Measurements from ENCODE around the gene GANAB. TPM values are rescaled to one million over a fixed set of nuclear protein-coding genes. Genes with fewer than 3 reads are reported as not detected.

GANAB gene
- total RNA-seq, 4 donors from 2014 or later = 79.4 to 118 (median 104) TPM

DNA sequence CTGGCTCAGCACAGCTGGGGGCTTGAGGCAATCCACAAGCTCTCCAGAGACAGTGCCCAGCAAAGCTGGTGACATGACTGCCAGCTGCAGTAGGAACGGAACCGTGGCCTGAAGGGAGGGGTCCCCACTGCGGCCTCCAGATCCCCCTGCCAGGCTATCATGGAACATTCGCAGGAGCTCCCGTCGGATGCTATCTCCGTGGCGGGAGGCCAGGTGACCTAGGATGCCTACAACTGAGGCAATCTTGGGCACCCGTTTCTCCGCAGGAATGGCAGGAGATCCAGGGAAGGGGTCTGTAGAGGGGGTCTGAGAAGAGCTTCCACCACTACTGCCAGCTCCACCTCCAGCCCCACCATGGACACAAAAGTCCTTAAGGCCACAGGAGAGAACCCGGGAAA lies 2.6 kb upstream of the GANAB start:
- TF ChIP-seq, protein P1, sequence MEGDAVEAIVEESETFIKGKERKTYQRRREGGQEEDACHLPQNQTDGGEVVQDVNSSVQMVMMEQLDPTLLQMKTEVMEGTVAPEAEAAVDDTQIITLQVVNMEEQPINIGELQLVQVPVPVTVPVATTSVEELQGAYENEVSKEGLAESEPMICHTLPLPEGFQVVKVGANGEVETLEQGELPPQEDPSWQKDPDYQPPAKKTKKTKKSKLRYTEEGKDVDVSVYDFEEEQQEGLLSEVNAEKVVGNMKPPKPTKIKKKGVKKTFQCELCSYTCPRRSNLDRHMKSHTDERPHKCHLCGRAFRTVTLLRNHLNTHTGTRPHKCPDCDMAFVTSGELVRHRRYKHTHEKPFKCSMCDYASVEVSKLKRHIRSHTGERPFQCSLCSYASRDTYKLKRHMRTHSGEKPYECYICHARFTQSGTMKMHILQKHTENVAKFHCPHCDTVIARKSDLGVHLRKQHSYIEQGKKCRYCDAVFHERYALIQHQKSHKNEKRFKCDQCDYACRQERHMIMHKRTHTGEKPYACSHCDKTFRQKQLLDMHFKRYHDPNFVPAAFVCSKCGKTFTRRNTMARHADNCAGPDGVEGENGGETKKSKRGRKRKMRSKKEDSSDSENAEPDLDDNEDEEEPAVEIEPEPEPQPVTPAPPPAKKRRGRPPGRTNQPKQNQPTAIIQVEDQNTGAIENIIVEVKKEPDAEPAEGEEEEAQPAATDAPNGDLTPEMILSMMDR (IDR thresholded peaks at IDR 0.05; ENCODE audit: low read depth) = no peak

DNA sequence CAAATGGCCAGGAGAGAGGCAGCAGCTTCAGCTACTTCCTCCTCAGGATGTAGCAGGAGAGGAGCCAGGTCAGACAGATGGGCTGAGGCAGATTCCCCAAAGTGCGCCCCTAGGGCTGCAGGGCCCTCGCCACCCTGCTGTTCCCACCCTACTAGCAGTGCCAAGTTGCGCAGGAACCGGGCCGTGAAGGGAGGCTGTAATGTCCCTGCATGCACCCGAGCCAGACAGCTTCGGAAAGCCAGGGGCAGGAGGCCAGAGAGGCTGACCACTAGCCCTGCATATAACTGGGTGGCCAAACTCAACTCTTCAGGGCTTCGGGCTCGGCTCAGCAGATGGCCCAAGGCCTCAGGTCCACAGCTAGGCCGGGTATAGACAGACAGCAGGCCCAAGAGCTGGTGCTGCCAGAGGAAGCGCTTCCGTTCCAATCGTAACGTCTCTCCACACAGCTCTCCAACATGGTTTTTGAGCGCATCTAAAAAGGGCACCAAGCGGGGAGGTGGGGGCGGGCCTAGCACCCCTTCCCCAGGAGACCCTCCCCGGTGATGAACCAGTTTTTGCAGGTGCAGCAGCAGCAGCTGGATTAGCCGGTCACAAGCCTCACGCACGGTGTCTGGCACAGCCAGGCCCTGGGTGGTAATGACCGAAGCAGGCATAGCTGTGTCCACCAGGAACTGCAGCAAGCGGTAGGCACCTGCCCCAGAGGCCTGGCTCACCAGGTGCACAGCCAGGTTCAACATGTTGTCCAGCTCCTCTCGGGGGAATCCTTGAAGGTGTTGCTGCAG lies 2.0 kb upstream of the GANAB start:
- TF ChIP-seq, protein P1 (IDR thresholded peaks at IDR 0.05; ENCODE audit: low read depth) = no peak

DNA sequence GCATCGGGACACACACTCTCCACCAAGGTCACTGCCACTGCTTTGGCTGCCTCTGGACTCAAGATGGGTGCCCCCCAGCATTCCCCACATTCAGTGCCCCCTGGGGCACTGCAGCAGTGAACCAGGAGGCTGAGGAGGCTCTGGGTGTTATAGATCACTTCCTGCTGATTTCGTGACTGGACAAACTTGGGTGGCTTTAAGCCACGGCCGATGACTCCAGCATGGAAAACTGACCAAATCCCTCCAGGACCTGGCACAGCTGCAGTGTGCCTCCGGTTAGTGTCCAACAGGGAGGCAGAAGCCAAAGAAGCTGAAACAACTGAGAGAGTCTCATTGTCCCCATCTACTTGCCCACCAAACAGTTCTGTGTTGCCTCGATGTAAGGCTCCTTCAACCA lies 1.2 kb upstream of the GANAB start:
- TF ChIP-seq, protein P1 (IDR thresholded peaks at IDR 0.05; ENCODE audit: low read depth) = no peak

DNA sequence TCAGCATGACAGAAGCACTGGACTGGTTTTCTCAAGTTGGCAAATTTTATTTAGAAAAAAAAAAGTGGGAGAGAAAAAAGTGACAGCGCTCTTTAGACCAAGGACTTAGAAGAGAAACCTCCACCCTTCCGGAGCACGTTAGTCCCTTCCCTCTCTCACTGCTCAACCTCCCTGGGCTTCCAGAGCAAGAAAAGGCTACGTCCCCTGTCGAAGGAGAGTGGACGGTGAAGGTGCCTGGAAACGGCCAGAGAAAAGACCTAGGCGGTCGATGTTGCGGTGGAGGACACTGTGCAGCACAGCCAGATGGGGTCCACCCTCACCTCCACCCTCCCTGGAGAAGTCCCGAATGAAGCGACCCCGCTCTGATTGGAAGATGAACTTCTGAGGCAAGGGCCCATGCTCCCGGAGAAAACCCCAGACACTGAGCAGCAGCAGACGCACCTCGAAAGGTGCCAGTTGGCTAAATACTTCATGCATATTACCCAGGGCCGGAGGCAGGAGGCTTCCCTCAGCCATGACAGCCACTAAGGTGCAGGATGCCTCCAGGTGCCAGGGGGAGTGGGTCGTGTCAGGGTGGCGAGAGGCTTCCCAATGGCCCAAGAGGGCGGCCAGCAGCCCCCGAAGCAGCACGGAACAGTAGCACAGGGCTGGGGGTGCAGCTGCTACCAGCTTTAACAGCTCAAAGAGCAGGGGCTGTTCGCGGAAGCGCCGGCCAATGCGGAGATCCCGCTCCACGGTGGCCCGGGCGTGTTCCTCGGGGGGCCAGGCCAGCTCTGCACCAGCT lies 604 bp upstream of the GANAB start:
- TF ChIP-seq, protein P1 (IDR thresholded peaks at IDR 0.05; ENCODE audit: low read depth) = no peak

DNA sequence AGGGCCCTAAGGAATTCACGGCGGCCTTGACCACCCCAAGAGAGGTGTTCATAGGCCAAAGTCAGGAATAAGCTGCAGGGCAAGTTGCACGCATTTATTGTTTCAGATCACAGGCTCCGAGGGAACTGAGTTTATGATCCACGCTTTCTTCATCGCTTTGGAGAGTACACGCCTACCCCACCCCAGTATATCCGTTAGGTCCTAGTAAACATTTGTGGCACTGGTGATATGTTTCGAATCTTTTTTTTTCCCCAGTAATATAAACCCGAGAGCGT lies 805 bp downstream of the GANAB start:
- TF ChIP-seq, protein P1 (IDR thresholded peaks at IDR 0.05; ENCODE audit: low read depth) = no peak

DNA sequence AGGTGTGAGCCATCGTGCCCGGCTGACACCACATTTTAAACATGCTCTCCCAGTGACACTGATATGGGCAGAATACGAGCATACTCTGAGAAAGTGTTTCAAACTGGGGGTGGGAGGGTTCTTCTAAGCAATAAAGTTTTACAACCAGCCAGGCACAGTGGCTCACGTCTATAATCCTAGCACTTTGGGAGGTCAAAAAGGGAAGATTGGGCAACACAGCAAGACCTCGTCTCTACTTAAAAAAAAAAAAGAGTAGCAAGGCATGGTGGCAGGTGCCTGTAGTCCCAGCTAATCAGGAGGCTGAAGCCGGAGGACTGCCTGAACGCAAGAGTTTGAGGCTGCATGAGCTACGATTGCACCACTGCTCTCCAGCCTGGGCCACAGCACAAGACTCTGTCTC lies 2.2 kb downstream of the GANAB start:
- TF ChIP-seq, protein P1 (IDR thresholded peaks at IDR 0.05; ENCODE audit: low read depth) = no peak

DNA sequence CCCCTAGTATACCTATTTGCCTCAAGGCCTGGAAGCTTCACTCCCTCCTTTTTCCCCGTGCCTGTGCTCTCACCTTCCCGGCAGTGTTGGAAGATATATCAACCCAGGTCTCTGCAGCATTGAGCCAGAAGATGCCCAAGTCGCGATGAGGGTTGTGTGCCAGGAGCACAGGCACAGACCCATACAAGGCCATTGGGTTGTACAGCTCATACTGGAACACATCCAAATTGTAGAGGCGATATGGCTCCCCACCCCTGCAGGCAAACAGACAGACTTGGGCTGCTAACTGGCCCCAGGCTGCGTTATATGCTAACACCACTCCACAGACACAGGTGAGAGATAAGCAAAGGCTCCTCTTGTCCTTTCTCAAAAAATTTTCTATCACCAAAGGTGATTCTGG lies 13.9 kb downstream of the GANAB start:
- TF ChIP-seq, protein P1 (IDR thresholded peaks at IDR 0.05; ENCODE audit: low read depth) = no peak

Measured in subcutaneous adipose tissue (tissue), 4 donors.